A673 (cell line): ENCODE results near the gene LPIN2. TPM values are rescaled to one million over a fixed set of nuclear protein-coding genes. Genes with fewer than 3 reads are reported as not detected.
A peak's percentile ranks its signal among the peaks of the same experiment; 100 is the strongest.

Source experiments
- Bru-seq: library from RNA; stranded (reverse); fragments of 400-500 nt; gene quantifications from one replicate; lab custom pipeline; 2021; lab: Mats Ljungman, UMichigan
- BruChase-seq, 2 experiments: library from RNA; stranded (reverse); fragments of 400-500 nt; gene quantifications; one replicate each; lab custom pipeline; 2021; lab: Mats Ljungman, UMichigan
- BruUV-seq: library from RNA; stranded (reverse); fragments of 400-500 nt; replicated peaks from 2 replicates; lab custom pipeline; 2021; lab: Mats Ljungman, UMichigan
- CTCF ChIA-PET: fragments of 300-600 bp; sonication (Branson Sonifier 250); formaldehyde crosslinking; loops from one replicate; lab custom pipeline; 2022; ENCODE audit warnings: antibody characterized with exemption; lab: Charles Lee
- POLR2A ChIA-PET: fragments of 300-600 bp; sonication (Branson Sonifier 250); formaldehyde crosslinking; loops from one replicate; lab custom pipeline; 2022; ENCODE audit warnings: antibody characterized with exemption; ENCODE audit not compliant: low non-redundant PET; lab: Charles Lee
- DNase-seq: peaks from one replicate; pipeline ENCODE4 v3.0.0-alpha.2; 2015; ENCODE audit warnings: low spot score
- H3K27ac ChIP-seq: fragments of 200-600 bp; sonication (generic); 2 replicates; pipeline ENCODE4 v1.5.1; 2016; ENCODE audit warnings: mixed run types, low read depth, mild to moderate bottlenecking, mixed read lengths, antibody characterized with exemption, low read length; ENCODE audit not compliant: poor library complexity, severe bottlenecking
- H3K27me3 ChIP-seq: fragments of 200-600 bp; sonication (generic); replicated peaks from 2 replicates; pipeline ENCODE4 v1.6.1; 2017; ENCODE audit warnings: mixed run types, low read depth, mild to moderate bottlenecking, mixed read lengths, antibody characterized with exemption, low read length; ENCODE audit not compliant: insufficient read depth, poor library complexity
- H3K36me3 ChIP-seq: fragments of 200-600 bp; sonication (generic); 2 replicates; pipeline ENCODE4 v1.6.1; 2016; ENCODE audit warnings: mixed run types, mild to moderate bottlenecking, mixed read lengths, antibody characterized with exemption, low read length; ENCODE audit not compliant: insufficient read depth, poor library complexity, severe bottlenecking
- H3K4me1 ChIP-seq: fragments of 200-600 bp; sonication (generic); 2 replicates; pipeline ENCODE4 v1.6.1; 2017; ENCODE audit warnings: mixed run types, mild to moderate bottlenecking, mixed read lengths, antibody characterized with exemption, low read length; ENCODE audit not compliant: insufficient read depth, poor library complexity, severe bottlenecking
- H3K4me3 ChIP-seq: fragments of 200-600 bp; sonication (generic); 2 replicates; pipeline ENCODE4 v1.5.1; 2016; ENCODE audit warnings: low read depth, mixed run types, mild to moderate bottlenecking, mixed read lengths, low read length; ENCODE audit not compliant: poor library complexity, severe bottlenecking
- H3K9me3 ChIP-seq: fragments of 200-600 bp; sonication (generic); 2 replicates; pipeline ENCODE4 v1.6.1; 2016; ENCODE audit warnings: mixed run types, low read depth, mild to moderate bottlenecking, mixed read lengths, antibody characterized with exemption, low read length; ENCODE audit not compliant: poor library complexity, severe bottlenecking
- EZH2 ChIP-seq: fragments of 200-600 bp; sonication (generic); IDR thresholded peaks from 2 replicates; pipeline ENCODE4 v1.6.1; 2017; ENCODE audit warnings: borderline replicate concordance, low read depth, mild to moderate bottlenecking, mixed read lengths, antibody characterized with exemption, low read length; ENCODE audit not compliant: poor library complexity, severe bottlenecking
- intact Hi-C: fragments of 100-400 bp; cut with micrococcal nuclease; formaldehyde crosslinking; loops from one replicate; pipeline ENCODE4 v1.10.0; 2022; ENCODE audit not compliant: unreplicated experiment
- long read RNA-seq: library from polyadenylated mRNA; stranded (forward); transcript quantifications from one replicate; pipeline ENCODE4 v2.0.0, GENCODE V29; 2022
- total RNA-seq: library from RNA; stranded (reverse); gene quantifications from 2 replicates; pipeline ENCODE4 v1.2.3, GENCODE V29; 2021
- TF ChIP-seq, protein P1 (sequence below): fragments of 300-800, 200-600 bp; sonication (generic); conservative IDR thresholded peaks from 2 replicates; pipeline ENCODE4 v1.5.1; 2017; ENCODE audit warnings: low read depth, mild to moderate bottlenecking, antibody characterized with exemption, low read length, moderate library complexity, mixed read lengths

Gene LPIN2, protein sequence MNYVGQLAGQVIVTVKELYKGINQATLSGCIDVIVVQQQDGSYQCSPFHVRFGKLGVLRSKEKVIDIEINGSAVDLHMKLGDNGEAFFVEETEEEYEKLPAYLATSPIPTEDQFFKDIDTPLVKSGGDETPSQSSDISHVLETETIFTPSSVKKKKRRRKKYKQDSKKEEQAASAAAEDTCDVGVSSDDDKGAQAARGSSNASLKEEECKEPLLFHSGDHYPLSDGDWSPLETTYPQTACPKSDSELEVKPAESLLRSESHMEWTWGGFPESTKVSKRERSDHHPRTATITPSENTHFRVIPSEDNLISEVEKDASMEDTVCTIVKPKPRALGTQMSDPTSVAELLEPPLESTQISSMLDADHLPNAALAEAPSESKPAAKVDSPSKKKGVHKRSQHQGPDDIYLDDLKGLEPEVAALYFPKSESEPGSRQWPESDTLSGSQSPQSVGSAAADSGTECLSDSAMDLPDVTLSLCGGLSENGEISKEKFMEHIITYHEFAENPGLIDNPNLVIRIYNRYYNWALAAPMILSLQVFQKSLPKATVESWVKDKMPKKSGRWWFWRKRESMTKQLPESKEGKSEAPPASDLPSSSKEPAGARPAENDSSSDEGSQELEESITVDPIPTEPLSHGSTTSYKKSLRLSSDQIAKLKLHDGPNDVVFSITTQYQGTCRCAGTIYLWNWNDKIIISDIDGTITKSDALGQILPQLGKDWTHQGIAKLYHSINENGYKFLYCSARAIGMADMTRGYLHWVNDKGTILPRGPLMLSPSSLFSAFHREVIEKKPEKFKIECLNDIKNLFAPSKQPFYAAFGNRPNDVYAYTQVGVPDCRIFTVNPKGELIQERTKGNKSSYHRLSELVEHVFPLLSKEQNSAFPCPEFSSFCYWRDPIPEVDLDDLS
- total RNA-seq (22.5 and 24.0 TPM in 2 replicates), Bru-seq, nascent RNA (percentile 81 among the genes with signal in this experiment), BruChase-seq, experiment 1, labeled RNA remaining after a 2-hour chase (percentile 71 among the genes with signal in this experiment), BruChase-seq, experiment 2, labeled RNA remaining after a 6-hour chase (percentile 65 among the genes with signal in this experiment)
- long read RNA-seq, partial matches to known transcripts, result 7 of 15 reads
- long read RNA-seq, other reads (novel, unspliced or antisense), result 8 of 15 reads

DNA sequence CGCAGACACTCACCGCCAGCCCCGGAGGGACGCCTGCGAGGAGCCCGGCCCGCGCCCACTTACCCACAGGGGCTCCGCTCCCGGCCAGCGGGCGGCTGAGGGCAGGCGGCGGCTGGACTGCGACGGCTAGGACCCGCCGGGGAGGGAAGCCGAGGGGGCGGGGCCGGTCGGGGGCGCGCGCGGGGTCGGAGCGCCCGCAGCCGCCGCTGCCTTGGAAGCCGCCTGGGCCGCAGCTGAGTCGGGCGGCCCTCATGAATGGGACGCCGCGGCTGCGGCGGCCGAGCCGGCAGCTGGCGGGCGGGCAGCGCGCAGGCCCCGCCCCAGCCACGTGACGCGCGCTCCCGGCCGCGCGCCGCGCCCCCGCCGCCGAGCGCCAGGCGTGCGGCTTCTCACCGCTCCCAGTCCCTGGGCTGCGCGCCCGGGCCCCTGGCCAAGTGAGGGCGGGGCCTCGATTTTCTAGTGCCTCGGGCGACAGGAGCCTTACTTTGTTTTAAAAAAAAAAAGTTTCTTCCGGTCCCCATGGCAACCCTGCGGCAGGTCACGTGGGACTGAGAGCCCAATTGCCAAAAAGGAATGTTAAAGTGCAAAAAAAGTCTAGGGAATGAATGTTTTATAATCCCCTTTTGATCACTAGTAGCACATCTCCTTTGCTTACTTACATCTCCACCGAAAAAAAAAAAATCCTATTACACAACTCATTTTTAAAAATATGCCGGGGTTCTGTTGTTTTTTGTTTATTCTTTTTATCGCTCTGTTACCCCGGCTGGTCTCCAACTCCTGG lies at the start of gene LPIN2:
TSS of gene LPIN2 (minus strand) at position 121 of the 781 bp plus-strand sequence. CDS start 52,304 bp downstream, outside the sequence.
- H3K4me3 ChIP-seq, result peak within 1 kb of the TSS; percentile 85
- intact Hi-C loops, result loop anchor here (5.0 kb wide), 1 partner anchor 234 kb away; the partner anchor contains the start of gene MYL12A
- DNase-seq, result peak; percentile 98
- CTCF ChIA-PET, result interaction anchor here (0.6 kb wide), 1 partner anchor 138 kb away, joined by 3 read pairs; no protein-coding TSS in a partner anchor
- H3K27me3 ChIP-seq, result no peaks in the 10 kb centered on the region
- peak within 1 kb of the TSS; percentile 90 for H3K27ac ChIP-seq
- POLR2A ChIA-PET, result no interaction called here
- TF ChIP-seq, protein P1, sequence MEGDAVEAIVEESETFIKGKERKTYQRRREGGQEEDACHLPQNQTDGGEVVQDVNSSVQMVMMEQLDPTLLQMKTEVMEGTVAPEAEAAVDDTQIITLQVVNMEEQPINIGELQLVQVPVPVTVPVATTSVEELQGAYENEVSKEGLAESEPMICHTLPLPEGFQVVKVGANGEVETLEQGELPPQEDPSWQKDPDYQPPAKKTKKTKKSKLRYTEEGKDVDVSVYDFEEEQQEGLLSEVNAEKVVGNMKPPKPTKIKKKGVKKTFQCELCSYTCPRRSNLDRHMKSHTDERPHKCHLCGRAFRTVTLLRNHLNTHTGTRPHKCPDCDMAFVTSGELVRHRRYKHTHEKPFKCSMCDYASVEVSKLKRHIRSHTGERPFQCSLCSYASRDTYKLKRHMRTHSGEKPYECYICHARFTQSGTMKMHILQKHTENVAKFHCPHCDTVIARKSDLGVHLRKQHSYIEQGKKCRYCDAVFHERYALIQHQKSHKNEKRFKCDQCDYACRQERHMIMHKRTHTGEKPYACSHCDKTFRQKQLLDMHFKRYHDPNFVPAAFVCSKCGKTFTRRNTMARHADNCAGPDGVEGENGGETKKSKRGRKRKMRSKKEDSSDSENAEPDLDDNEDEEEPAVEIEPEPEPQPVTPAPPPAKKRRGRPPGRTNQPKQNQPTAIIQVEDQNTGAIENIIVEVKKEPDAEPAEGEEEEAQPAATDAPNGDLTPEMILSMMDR, result no peak
- TF ChIP-seq EZH2, result no peak
- H3K4me1 ChIP-seq, result peaks cover 44% of the 10 kb centered on the region
- no peaks in the 10 kb centered on the region for H3K9me3 ChIP-seq
- BruUV-seq, result no TSS peak
- peaks cover 9% of the 10 kb centered on the region for H3K36me3 ChIP-seq

DNA sequence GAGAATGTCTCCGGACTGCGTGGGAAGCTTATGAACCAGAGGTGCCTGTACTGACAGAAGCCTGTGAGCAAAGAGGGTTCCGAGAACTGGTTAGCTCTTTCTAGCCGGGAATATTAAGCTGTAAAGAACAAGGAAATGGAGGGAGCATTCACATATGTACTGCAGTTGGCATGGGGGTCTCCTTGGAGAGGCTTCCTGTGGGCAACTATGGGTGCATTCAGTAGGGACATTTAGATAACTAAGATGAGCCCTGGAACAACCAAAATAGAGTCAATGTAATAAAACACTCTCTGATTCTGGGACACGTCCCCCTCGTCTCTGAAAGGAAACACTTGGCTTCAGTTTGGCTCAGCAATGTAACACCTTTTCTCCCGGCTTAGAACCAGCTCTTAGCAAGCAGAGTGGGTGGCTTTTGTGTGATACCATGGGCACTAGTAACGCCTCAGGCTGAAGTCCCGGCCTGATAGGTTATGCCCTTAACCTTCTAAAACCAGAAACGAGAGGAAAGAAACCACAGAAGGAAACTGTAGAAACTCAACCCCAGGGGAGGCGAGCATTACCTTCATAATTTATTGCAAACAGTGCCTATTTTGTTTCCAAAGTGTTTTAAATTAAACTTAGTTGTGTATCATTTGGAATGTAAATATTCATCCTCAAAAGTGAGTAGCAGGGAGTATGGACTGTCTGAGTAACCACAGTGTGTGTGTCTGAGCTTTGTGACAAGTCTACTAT lies 48.8 kb upstream of the LPIN2 start:
- H3K36me3 ChIP-seq, result no peaks in the 10 kb centered on the region
- H3K4me1 ChIP-seq, result no peaks in the 10 kb centered on the region
- no peaks in the 10 kb centered on the region for H3K9me3 ChIP-seq
- H3K27me3 ChIP-seq, result no peaks in the 10 kb centered on the region
- no peak overlapping the region for H3K4me3 ChIP-seq
- ChIA-PET POLR2A (interaction anchor here (0.8 kb wide), 1 partner anchor 1011 kb away, joined by 4 read pairs; no protein-coding TSS in a partner anchor), CTCF (interaction anchor here (2.2 kb wide), 1 partner anchor 67 kb away, joined by 5 read pairs; no protein-coding TSS in a partner anchor)
- intact Hi-C loops, result no loop called here
- H3K27ac ChIP-seq, result no peak overlapping the region
- DNase-seq, result no peak
- no peak for TF ChIP-seq EZH2
- TF ChIP-seq, protein P1, result no peak
- BruUV-seq, result no TSS peak
